HG02885 (cell line): ENCODE results near the gene VSIG8.
"Not testable (repeated sequence)": the region's sequence is repeated elsewhere in the genome, so short reads cannot be mapped to it uniquely, and the experiment has no call there.

Experiments
- ATAC-seq: cut with Tn5 transposase; IDR thresholded peaks from one replicate; pipeline ENCODE4 v1.9.1; 2021; ENCODE audit warnings: mild to moderate bottlenecking; ENCODE audit not compliant: unreplicated experiment, poor library complexity

The VSIG8 gene, protein sequence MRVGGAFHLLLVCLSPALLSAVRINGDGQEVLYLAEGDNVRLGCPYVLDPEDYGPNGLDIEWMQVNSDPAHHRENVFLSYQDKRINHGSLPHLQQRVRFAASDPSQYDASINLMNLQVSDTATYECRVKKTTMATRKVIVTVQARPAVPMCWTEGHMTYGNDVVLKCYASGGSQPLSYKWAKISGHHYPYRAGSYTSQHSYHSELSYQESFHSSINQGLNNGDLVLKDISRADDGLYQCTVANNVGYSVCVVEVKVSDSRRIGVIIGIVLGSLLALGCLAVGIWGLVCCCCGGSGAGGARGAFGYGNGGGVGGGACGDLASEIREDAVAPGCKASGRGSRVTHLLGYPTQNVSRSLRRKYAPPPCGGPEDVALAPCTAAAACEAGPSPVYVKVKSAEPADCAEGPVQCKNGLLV

DNA sequence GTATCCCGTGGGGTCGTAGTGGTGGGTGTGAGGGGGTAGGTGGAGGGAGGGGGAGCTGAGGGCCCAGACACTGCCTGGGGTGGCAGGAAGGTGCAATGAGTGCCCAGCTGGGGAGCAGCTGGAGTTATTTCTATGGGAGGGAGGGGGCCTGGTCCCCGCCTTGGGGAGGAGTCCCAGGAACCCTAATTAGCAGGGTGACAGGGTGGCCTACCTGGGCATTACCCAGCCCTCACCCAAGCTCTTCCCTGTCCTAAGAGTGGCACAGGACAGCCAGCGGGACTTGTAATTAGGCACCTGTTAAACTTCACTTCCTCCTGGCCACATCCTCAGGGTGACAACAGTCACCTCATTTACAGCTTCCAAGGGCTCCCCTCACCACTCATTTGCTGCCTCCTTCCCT is at the start of gene VSIG8:
VSIG8 (minus strand) TSS at position 101 of the 400 bp plus-strand sequence. CDS start 136 bp downstream, outside the sequence.
- no peak for ATAC-seq

DNA sequence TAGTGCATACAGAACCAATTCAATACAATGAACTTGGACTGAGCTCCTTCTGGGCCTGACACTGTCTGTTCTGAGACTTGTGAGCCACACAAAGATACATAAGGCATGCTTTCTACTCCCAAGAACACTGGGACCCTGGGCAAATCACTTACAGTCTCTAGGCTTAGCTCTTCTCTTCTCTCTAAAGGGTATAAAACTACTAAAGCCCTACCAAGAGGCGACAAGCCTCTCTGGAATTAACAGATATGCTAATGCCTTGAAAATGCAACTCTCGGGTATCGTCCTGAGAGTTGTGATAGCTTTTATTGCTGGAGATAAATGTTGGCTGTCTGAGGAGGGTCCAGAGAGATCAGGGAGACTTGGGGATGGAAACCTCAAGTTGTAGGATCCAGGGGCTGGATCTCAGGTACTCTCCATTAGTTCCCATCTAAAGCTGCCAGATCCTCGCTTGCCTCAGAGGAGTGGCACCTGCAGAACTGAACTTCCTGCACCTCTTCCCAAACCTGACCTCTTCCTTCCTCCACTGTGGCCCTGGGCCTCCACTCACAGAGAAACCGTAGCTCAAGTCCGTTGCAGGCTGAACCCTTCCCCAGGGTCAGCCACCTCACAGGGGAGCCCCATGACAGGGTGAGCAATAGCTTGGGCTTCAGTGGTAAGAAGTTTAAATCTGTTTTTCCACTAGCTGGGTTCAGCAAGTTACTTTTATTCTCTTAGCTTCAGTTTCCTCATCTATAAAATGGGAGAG is 49.0 kb upstream of the VSIG8 start:
- ATAC-seq: no peak

DNA sequence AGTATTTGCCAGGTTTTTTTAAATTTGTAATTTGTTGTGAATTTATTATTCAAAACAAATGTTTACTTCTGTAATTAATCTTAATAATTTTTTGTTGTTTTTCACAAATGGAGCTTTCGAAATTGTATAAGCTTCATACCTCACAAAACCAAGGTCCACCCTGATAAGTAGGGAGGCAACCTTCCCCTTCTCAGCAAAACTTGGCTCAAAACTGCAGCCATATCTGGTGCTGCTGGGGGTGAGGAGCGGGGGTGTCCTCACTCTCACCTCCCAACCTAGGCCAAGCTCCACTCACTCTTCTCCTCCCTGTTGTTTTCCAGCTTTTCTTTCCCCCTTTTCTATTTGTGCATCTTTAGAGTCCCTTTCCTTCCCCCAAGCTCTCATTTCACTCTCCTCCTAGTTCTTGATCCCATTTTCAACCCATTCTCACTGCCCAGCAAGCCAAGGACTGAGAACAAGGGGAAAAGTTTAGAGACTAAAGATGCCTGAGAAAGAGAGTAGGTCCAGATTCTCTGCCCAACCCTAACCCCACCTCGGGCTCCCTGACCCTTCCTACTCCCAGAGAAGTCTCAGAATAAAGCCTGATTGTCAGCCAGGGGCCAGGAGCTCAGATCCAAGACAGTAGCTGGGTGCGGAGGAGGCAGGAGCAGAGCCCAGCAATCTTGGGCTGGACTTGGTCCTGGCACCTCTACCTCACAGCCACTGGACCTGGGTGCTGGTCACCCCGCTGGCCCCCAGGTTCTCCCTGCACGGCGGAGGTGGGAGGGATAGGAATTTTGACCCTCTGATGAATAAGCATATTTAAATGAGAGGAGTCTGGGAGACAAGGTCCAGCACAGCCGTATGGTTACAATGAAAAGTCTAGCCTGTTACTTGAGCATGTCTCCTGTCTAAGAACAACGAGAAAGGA is 45.8 kb upstream of the VSIG8 start:
- no peak for ATAC-seq

DNA sequence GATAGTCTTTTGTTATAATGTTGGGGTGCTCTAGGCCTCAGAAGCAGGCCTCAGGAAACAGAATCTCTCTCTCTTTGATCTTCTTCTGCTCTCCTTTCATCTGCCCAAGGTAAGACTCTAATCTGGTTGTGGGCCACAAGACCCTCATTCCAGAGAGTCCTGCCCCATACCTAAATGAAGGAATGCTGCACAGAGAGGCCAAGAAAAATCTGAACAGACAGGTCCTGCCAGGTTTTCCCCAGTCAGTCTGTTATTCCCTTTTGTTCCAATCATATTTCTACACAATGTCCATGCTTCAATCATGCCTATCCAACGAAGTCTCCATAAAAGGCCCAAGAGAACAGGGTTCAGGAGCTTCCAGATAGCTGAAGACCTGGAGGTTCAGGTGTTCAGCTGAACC is 44.5 kb upstream of the VSIG8 start:
- no peak for ATAC-seq

DNA sequence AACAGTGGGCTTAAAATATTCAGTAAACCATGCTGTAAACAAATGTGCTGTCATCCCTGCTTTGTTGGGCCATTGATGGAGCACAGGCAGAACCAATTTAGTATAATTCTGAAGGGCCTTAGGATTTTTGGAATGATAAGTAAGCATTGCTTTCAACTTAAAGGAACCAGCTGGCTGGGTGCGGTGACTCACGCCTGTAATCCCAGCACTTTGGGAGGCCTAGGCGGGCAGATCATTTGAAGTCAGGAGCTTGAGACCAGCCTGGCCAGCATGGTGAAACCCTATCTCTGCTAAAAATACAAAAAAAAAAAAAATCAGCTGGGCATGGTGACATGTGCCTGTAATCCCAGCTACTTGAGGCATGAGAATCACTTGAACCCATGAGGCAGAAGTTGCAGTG is 41.6 kb upstream of the VSIG8 start:
- not testable (repeated sequence) for ATAC-seq

DNA sequence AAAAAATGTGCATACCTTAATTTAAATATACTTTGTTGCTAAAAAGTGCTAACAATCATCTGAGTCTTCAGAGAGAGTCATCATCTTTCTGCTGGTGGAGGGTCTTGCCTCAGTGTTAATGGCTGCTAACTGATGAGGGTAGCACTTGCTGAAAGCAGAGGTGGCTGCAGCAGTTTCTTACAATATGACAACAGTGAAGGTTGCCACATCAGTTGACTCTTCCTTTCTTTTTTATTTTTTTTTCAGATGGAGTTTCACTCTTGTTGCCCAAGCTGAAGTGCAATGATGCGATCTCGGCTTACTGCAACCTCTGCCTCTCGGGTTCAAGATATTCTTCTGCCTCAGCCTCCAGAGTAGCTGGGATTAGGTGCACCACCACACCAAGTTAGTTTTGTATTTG is 40.1 kb upstream of the VSIG8 start:
- ATAC-seq: no peak

DNA sequence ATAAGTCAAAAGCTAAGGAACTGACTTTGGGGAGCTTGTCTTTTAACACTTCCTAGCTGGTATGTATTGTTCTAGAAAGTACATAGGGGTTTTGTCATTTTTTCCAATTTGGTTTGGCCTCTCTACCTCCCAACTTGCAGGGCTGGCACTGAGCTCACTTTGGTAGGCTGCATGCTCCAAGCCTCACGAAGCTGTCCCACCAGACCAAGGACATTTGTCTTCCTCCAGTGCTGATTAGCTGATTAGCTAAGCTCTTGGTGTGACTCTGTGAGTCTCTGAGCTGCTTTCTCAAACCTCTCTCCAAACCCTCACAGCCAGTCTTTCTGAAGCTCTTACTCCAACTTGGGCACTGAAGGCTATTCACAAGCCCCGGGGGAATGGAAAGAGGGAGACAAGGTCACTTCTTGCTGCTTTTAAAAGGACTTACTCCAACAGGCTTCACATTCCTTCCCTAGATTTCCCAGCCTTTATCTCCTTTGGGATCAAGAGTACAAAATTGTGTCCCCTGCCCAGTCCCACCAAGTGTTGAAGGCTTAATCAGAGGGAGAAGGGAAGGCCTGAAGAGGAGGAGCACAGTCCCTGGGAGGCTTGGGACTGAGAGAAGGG is 38.4 kb upstream of the VSIG8 start:
- no peak for ATAC-seq

DNA sequence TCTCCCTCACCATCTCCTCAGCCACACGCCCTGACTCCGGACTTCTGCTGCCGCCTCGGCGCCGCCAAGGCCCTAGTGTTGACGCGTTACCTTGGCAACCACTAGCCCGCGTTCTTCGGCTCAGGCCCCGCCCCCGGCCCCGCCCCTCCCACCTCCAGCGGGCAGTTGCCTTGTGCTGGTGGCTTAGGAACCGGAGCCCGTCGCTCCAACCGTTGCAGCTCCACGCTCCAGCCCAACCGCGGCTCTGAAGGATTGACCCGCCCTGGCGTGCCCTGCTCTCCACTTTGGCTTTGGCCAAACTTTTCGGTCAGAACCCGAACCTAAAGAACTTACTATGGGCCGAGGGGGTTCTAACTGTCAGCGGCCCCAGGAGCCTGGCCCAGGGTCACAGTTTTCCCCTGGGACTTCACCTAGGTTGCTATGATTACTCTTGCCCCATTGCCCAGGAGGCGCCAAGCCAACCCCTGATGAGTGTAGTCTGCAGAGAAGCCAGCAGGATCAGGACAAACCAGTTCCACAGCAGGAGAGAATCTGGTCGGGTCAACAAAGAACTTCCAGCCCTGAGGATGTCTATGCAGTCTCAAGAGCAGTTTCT is 37.7 kb upstream of the VSIG8 start, which contains the start of gene CFAP45:
CFAP45 (minus strand) TSS at position 80 of the 595 bp plus-strand sequence; CDS start at position 13, 67 bp downstream.
- ATAC-seq: peak; percentile 88

DNA sequence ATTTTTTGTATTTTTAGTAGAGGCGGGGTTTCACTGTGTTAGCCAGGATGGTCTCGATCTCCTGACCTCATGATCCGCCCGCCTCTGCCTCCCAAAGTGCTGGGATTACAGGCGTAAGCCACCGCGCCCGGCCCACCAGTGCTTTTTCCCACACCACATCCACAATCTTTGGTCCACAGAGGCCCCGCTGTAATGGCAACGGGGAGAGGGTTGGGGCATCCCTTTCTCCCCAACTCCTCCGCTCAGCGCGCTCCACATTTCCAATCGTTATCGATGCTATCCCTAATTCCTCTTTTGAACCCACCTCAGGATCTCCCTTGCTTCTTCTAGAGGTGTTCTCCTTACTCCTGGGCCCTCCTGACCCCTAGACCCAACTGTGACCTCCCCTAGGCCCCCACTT is 37.2 kb upstream of the VSIG8 start:
- ATAC-seq: not testable (repeated sequence)

DNA sequence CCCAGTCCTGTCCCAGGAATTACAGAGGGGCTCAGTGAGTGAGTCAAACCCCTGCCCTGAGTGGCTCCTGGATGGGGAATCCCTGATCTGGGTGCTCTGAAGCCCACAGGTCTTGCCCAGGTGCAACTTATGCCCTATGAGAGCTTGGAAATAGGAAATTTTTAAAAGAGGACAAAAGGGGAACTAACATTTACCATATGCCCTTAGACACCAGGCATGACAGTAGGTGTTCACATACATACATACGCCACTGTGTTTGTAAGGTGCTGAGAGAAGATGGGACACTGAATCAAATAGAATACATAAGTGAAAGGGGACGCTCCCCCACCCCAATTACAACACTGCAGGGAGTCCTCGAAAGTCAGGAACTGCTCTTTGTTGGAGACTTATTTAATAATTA is 36.1 kb upstream of the VSIG8 start:
- no peak for ATAC-seq

DNA sequence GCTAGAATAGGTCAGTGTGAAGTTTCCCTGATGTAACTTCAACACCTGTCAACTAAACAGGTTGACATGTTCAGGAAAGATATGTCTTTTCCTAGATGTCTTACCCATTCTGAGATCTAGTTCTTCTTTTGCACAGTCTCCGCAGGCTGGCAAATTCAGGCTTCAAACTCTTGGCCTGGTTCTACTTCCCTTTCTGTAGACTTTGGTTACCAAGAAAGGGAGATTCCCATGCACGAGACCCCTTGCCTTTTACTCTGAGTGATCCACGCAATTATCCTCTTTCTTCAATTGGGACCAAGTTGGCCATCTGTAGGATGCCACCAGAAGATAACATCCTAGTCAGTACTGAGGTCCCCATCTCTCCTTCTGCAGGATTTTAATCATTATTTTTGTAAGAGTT is 35.5 kb upstream of the VSIG8 start:
- no peak for ATAC-seq

DNA sequence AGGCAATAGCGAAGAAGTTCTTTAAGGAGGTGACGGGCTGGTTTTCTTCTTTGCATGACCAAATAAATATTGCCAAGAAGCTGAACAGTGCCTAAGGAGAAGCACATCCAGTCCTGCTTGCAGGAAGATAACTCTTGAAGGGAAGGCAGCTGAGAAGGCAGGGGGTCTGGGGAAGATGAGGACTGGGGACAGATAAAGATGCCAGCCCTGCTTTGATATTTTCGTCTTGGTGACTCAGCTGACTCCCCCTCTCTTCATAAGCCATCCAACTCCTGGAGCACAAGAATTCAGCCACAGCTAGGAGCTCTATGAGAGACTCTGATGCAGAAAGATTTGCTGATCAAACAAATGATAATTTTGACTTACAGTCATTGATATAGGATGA is 34.1 kb upstream of the VSIG8 start:
- no peak for ATAC-seq

DNA sequence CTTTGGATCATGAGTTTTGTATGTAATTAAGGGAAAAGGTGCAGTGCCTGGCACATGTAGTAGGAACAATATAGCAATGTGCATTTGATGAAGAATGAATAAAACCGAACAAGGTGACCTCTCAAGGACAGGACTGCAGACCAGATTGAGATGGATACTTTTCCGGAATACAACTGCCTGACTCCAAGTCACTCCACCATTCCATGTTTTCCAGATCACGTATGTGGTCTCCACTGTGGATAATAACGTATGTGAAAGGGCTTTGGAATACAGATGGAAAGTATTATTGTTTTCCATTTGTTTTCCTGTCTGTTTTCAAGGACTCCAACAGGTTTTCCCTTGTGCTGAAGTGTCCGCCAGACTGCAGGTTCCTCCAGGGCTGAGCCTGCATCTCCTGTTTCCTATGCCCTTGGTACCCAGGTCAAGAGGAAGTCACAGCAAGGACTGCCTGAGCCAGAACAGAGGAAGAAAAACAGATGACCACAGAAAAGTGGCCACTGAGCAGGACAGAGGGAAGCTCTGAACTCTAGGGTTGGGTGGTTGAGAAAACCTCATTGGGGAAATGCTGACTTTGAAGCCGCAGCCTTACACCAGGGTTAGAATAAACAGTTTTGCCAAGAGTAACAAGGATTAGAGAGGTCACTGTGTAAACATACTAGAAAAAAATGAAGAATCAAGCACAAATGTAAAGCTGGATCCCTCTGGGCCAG is 33.5 kb upstream of the VSIG8 start:
- ATAC-seq: no peak

DNA sequence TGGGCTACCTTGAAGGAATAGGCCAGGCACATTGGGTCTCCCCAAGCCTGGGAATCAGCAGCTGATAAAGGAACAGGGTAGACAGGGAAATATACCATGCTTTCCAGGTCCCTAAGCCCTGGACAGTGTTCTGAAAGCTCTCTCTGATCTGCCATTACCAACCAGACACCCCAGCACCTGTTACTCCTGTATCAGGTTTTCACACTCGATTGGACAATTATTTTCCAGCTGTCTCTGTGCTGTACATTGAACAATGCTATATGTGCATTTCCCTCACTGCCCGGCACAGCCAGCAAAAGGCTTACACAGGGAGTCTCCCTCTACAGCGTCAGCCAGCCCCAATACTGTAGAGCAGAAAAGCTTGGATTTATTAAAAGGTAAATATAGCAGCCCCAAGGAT is 32.8 kb upstream of the VSIG8 start:
- ATAC-seq: no peak

DNA sequence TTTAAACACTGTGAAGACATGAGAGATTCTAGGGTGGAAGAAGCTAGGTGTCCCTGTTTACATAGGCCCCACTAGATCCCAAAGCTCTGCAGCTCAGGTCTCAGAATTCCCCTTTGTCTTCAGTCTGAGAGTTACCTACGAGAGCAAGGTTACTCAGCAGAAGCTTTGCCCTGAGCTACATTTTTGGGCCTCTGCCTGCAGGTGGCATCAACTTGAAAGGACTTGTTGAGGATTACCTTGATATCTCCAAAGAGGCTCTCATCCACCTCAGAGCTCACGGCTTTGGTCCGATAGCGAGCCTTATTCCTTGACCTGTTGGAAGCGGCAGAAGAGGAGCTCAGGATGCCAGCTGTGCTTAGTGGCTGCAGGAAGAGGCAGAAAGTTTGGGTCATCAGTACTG is 30.5 kb upstream of the VSIG8 start:
- no peak for ATAC-seq

DNA sequence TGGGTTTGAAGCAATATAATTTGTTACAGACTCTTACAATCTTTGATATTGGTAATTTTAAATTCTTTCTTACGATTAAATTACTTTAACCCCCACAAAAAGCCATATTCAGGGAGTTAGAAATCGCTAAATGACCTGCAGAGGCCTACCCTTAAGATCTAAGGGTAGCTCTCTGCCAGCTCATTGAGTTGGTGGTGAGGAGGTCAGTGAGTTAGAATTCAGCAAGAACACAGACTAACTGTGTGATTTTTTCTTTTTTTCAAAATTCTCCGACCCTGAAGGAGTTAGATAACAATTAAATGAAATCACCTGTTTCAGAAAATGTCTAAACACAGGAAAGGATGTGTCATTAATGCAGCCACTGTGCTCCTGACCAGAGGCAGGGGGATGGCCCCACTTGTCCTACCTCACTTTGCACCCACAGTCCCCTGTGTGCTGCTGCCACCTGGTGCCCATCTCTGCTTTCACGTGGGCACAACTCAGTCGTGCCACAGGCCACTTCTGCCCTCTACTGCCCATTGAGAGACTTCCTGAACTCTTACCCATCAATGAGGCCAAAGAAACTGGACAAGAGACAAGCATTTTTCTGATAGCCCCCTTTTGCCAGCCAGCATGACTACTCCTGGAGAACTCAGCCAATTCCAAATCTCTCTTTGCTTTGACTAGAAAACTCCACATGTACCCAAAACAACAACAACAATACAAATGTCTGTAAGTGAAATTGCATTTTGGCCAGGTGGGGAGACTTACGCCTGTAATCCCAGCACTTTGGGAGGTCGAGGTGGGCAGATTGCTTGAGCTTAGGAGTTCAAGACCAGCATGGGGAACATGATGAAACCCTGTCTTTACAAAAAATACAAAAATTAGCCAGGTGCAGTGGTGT is 29.1 kb upstream of the VSIG8 start:
- no peak for ATAC-seq

DNA sequence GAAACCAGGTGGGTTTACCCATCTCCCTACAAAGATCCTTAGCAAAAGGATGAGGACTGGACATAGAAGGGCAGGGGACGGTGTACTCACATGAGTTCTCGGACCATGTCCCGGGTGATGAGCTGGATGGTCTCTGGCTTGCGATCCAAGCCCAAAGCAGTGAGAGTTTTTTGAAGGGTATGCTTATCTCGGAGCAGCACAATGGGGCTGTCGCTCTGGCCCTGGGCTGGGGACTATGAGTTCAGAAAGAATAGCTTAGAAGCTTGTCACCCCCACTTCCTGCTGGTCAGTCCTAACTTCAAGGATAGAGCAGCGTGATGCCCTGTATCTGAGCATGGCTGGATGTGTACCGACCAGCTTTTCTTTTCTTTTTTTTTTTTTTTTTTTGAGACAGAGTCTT is 27.9 kb upstream of the VSIG8 start:
- ATAC-seq: no peak

DNA sequence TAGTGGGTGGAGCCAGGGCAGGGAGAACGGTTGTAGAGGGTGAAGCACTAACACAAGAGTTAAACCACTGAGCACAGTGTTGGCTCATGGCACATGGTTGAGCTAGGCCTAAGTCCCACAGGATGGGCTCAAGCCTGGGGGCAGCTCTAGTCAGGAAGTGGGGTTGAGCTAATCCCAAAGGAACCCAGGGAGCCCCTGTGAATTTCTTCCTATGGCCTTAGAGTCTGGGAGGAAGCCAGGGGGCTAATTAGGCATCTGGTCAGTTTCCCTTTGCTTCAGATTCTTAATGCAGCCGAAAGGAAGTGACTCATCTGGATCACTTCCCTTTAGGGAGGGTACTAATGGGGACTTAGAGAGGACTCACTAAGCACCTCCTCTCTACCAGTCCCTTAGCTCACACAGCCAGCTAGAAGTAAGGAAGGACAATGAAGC is 27.4 kb upstream of the VSIG8 start:
- ATAC-seq: peak; percentile 92
